Vagina (tissue), 2 donors: ENCODE data around the gene PLA2G2A.
"Not testable (repeated sequence)": the region's sequence is repeated elsewhere in the genome, so short reads cannot be mapped to it uniquely, and the experiment has no call there.

Experiments
- CTCF ChIP-seq, 3 experiments: fragments of 450-650 bp in 2 of 3; fragments of 200-600 bp in 1 of 3; sonication (generic) in 1 of 3; IDR thresholded peaks; one replicate each; pipeline ENCODE4 v1.5.1; 2017 to 2019; ENCODE audit warnings: antibody characterized with exemption in 3 of 3, mild to moderate bottlenecking in 2 of 3, moderate library complexity in 2 of 3
- POLR2A ChIP-seq, 2 donors: fragments of 450-650 bp; IDR thresholded peaks; one replicate each; pipeline ENCODE4 v1.6.1; 2017; ENCODE audit warnings: antibody characterized with exemption in 2 of 2, mild to moderate bottlenecking in 2 of 2, moderate library complexity in 2 of 2
- POLR2AphosphoS5 ChIP-seq, 2 donors: sonication (generic); formaldehyde crosslinking; IDR thresholded peaks; one replicate each; pipeline ENCODE4 v1.9.0; 2017; ENCODE audit warnings: antibody characterized with exemption in 2 of 2, mild to moderate bottlenecking in 2 of 2, low read depth in 1 of 2; ENCODE audit not compliant: insufficient read depth in 1 of 2

GRCh38 chr1:19998823-19999222, 19.4 kb upstream of the PLA2G2A start:
- TF ChIP-seq CTCF (IDR thresholded peaks at IDR 0.05); POLR2AphosphoS5 (IDR thresholded peaks at IDR 0.05; ENCODE audit: insufficient read depth in 1 of 2, low read depth in 1 of 2); POLR2A (IDR thresholded peaks at IDR 0.05): not testable (repeated sequence)
